BJ (cell line): Measurements from ENCODE around the gene CALCB. TPM values are rescaled to one million over a fixed set of nuclear protein-coding genes. Genes with fewer than 3 reads are reported as not detected.
"Not testable (repeated sequence)": the region's sequence is repeated elsewhere in the genome, so short reads cannot be mapped to it uniquely, and the experiment has no call there.

ENCODE experiments used
- CTCF ChIA-PET: fragments of 350-600 bp; formaldehyde crosslinking; extraction: SDS; loops from one replicate; lab custom pipeline; 2021; ENCODE audit warnings: antibody characterized with exemption, inconsistent platforms; lab: Yijun Ruan, JAX
- POLR2A ChIA-PET: fragments of 300-600 bp; sonication (Branson Sonifier 250); formaldehyde crosslinking; extraction: SDS; loops from one replicate; lab custom pipeline; 2021; ENCODE audit warnings: antibody characterized with exemption; lab: Charles Lee
- DNase-seq: peaks from one replicate; pipeline ENCODE4 v3.0.0-alpha.2; 2011; ENCODE audit warnings: low read depth
- H3K27me3 ChIP-seq: 2 replicates; pipeline ENCODE4 v1.6.0; 2011; ENCODE audit warnings: low read length; ENCODE audit not compliant: control insufficient read depth, insufficient read depth
- H3K36me3 ChIP-seq: 2 replicates; pipeline ENCODE4 v1.5.1; 2011; ENCODE audit warnings: low read length; ENCODE audit not compliant: control insufficient read depth, insufficient read depth
- H3K4me3 ChIP-seq: 2 replicates; pipeline ENCODE4 v1.5.1; 2011; ENCODE audit warnings: low read depth, mild to moderate bottlenecking, control low read depth, low read length
- CTCF ChIP-seq: IDR thresholded peaks from 2 replicates; pipeline ENCODE4 v1.5.1; 2011; ENCODE audit warnings: low read depth, mild to moderate bottlenecking, control low read depth, inconsistent platforms, low read length, moderate library complexity; ENCODE audit not compliant: insufficient read depth
- polyA minus RNA-seq: library from RNA; depleted of rRNA, polyadenylated mRNA; stranded (reverse); fragments of >200 nt; gene quantifications from 2 replicates; pipeline ENCODE4 v1.2.3, GENCODE V29; 2011; rRNA and poly(A)+ RNA removed
- polyA plus RNA-seq: library from polyadenylated mRNA; depleted of rRNA; stranded (reverse); fragments of >200 nt; gene quantifications from 2 replicates; pipeline ENCODE4 v1.2.3, GENCODE V29; 2011; rRNA removed

CALCB gene
- not detected in 2 replicates for polyA plus RNA-seq
- polyA minus RNA-seq, result not detected in 2 replicates

DNA sequence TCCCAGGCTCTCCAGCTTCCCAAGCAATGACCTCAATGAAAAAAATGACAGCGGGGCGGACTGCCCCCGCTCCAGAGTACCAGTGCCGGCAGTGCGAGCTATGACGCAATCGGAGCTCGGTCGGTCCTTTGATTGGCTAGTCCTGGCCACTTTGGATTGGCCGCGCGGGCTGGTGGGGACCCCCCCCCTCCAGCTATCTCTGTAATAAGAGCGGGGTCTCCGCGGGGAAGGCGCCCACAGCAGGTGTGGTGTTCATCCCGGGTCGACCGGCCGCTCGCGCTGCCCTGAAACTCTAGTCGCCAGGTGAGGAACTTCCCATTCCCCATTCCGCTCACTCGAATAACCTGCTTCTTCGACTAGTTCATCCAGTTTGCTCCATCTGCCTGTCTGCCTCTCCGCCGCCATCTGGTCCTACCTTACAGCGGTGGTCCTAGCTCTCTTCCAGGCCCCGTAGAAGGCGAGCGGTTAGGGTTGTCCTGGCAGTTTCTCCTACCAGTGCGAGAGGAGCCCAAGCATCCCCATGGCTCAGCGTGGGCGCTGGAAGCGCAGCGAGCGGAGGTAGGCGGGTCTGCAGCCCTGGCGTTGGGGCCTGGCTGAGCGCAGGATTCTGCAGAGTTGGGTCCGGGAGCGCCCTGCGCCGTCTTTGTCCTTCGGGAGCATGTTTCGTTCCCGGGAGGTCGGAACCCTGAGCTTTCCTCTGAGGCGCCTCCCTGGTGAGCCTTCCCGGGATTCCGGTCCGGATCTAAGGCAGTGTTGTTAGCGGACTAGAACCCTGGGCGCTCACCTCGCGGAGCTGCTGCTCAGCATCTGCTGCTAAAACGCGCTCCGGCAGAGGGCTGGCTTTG lies at the start of gene CALCB:
Gene CALCB, plus strand, starts transcription at position 233 of the 845 bp plus-strand sequence. CDS start 1,126 bp downstream, outside the sequence.
- no peak for DNase-seq
- ChIA-PET POLR2A (no interaction called here), CTCF (interaction anchor here (0.8 to 8.2 kb wide), 18 partner anchors 11 to 284 kb away, joined by 3 to 129 read pairs (median 4); no protein-coding TSS in a partner anchor)
- peak within 1 kb of the TSS; percentile 17 for H3K4me3 ChIP-seq
- peaks cover 21% of the 10 kb centered on the region for H3K27me3 ChIP-seq
- H3K36me3 ChIP-seq, result no peaks in the 10 kb centered on the region
- TF ChIP-seq CTCF, result no peak

- Histone ChIP-seq H3K36me3 (no peaks in the 10 kb centered on the region), H3K27me3 (no peaks in the 10 kb centered on the region), H3K4me3 (no peak overlapping the region)
- CTCF ChIA-PET, result no interaction called here
- TF ChIP-seq CTCF, result no peak
- no peak for DNase-seq
- POLR2A ChIA-PET, result no interaction called here
Measured at GRCh38 chr11:15027011-15027410, 46.4 kb upstream of the CALCB start.

DNA sequence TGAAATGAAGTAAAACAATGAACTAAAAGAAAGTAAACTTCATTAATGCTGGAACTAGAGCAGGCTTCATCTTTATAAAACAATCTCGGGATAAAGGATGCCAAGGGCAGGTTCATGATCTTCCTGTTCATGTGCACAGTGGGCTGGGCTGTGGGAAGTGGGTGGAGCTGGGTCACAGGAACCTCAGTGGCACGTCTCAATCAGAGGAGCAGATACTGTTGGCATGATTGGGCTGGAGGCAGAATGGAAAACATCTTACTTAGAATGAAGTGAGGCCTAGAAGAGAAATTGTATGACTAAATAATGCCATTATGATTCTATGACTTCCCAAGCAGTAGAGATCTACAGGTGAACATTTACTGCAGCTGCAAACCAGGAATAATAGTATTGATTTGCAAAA lies 45.4 kb upstream of the CALCB start:
- Histone ChIP-seq H3K4me3 (no peak overlapping the region), H3K27me3 (no peaks in the 10 kb centered on the region), H3K36me3 (no peaks in the 10 kb centered on the region)
- POLR2A ChIA-PET, result no interaction called here
- TF ChIP-seq CTCF, result no peak
- CTCF ChIA-PET, result no interaction called here
- no peak for DNase-seq

DNA sequence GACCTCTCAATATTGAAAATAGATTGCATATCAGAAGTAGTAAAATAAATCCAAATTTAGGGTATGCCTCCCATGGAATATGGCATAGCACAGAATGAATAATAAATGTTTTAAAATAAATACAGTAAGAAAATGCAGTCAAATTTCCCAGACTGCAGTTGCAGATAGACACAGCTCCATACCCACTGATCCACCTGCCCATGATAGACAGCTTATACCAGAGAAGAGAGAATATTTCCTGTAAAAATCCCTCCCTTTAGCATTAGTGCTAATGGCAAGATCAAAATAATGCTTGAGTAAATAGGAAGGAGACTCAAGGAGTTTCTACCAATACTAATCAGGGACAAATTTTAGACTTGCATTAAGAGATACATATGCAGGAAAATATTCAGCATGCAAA lies 45.0 kb upstream of the CALCB start:
- no peak for DNase-seq
- no peaks in the 10 kb centered on the region for H3K36me3 ChIP-seq
- H3K4me3 ChIP-seq, result no peak overlapping the region
- no peaks in the 10 kb centered on the region for H3K27me3 ChIP-seq
- POLR2A ChIA-PET, result no interaction called here
- CTCF ChIA-PET, result no interaction called here
- no peak for TF ChIP-seq CTCF

DNA sequence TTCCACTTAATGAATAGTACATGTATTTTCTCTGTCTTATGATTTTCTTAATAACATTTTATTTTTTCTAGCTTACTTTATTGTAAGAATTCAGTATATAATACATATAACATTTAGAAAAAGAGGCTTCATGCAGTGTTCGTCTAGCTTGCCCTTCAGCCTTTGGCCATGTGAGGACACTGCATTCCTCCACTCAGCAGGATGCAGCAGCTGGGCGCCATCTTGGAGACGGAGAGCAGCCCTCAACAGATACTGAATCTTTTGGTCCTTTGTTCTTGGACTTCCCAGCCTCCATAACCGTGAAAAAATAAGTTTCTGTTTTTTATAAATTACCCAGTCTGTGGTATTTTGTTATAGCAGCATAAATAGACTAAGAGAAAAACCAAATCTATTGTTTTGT lies 41.4 kb upstream of the CALCB start:
- H3K36me3 ChIP-seq, H3K27me3 ChIP-seq, DNase-seq, H3K4me3 ChIP-seq, POLR2A ChIA-PET: not testable (repeated sequence)
- CTCF ChIA-PET, result interaction anchor here (1.2 kb wide), 1 partner anchor 124 kb away, joined by 4 read pairs; no protein-coding TSS in a partner anchor
